OCI-LY7 (cell line): ENCODE measurements around the gene SEMG1. TPM values are rescaled to one million over a fixed set of nuclear protein-coding genes. Genes with fewer than 3 reads are reported as not detected.

Experiments
- Bru-seq: library from RNA; stranded (reverse); fragments of 400-500 nt; gene quantifications from one replicate; lab custom pipeline; 2021; lab: Mats Ljungman, UMichigan
- BruChase-seq, 2 experiments: library from RNA; stranded (reverse); fragments of 400-500 nt; gene quantifications; one replicate each; lab custom pipeline; 2021; lab: Mats Ljungman, UMichigan
- BruUV-seq: library from RNA; stranded (reverse); fragments of 400-500 nt; replicated peaks from 2 replicates; lab custom pipeline; 2021; lab: Mats Ljungman, UMichigan
- CTCF ChIA-PET: fragments of 300-600 bp; sonication (Branson Sonifier 250); formaldehyde crosslinking; loops from one replicate; lab custom pipeline; 2022; ENCODE audit warnings: antibody characterized with exemption; ENCODE audit not compliant: unreplicated experiment; lab: Charles Lee
- POLR2A ChIA-PET: fragments of 300-600 bp; sonication (Branson Sonifier 250); formaldehyde crosslinking; loops from one replicate; lab custom pipeline; 2022; ENCODE audit warnings: antibody characterized with exemption; lab: Charles Lee
- DNase-seq: peaks from one replicate; pipeline ENCODE4 v3.0.0-alpha.2; 2015; ENCODE audit warnings: low spot score
- H2AFZ ChIP-seq: fragments of 200-600 bp; sonication (generic), shearing (Covaris generic); 2 replicates; pipeline ENCODE4 v1.6.1; 2014; ENCODE audit warnings: mild to moderate bottlenecking, antibody characterized with exemption, low read length, moderate library complexity
- H3K27ac ChIP-seq: fragments of 200-600 bp; sonication (generic); 2 replicates; pipeline ENCODE4 v1.5.1; 2014; ENCODE audit warnings: mixed run types, low read depth, mild to moderate bottlenecking, moderate library complexity, low read length, inconsistent platforms; ENCODE audit not compliant: poor library complexity, severe bottlenecking
- H3K36me3 ChIP-seq: fragments of 200-600 bp; sonication (generic); 2 replicates; pipeline ENCODE4 v1.6.1; 2014; ENCODE audit warnings: mild to moderate bottlenecking, antibody characterized with exemption, low read length, moderate library complexity, mixed read lengths; ENCODE audit not compliant: insufficient read depth
- H3K4me1 ChIP-seq: fragments of 200-600 bp; sonication (generic); 2 replicates; pipeline ENCODE4 v1.5.1; 2014; ENCODE audit warnings: mild to moderate bottlenecking, low read length; ENCODE audit not compliant: insufficient read depth, poor library complexity, severe bottlenecking
- H3K4me2 ChIP-seq: fragments of 200-600 bp; sonication (generic); 2 replicates; pipeline ENCODE4 v1.6.1; 2014; ENCODE audit warnings: mild to moderate bottlenecking, low read length
- H3K4me3 ChIP-seq: fragments of 200-600 bp; sonication (generic); 2 replicates; pipeline ENCODE4 v1.5.1; 2014; ENCODE audit warnings: mild to moderate bottlenecking, low read depth, low read length; ENCODE audit not compliant: poor library complexity, severe bottlenecking
- H3K79me2 ChIP-seq: fragments of 200-600 bp; sonication (generic); 2 replicates; pipeline ENCODE4 v1.6.1; 2016; ENCODE audit warnings: low read depth, mild to moderate bottlenecking, low read length, moderate library complexity, mixed read lengths; ENCODE audit not compliant: insufficient read depth
- H3K9me2 ChIP-seq: fragments of 200-600 bp; sonication (generic); 2 replicates; pipeline ENCODE4 v1.6.1; 2016; ENCODE audit warnings: mild to moderate bottlenecking, low read length, mixed read lengths; ENCODE audit not compliant: insufficient read depth
- H3K9me3 ChIP-seq: fragments of 200-600 bp; sonication (generic); 2 replicates; pipeline ENCODE4 v1.6.1; 2014; ENCODE audit warnings: mild to moderate bottlenecking, mixed run types, low read length, mixed read lengths
- H4K20me1 ChIP-seq: fragments of 200-600 bp; sonication (generic); 2 replicates; pipeline ENCODE4 v1.6.1; 2014; ENCODE audit warnings: mild to moderate bottlenecking, antibody characterized with exemption, low read length, moderate library complexity, mixed read lengths; ENCODE audit not compliant: insufficient read depth
- CTCF ChIP-seq: fragments of 200-600 bp; sonication (generic); conservative IDR thresholded peaks from 2 replicates; pipeline ENCODE4 v1.5.1; 2014; ENCODE audit warnings: mild to moderate bottlenecking, antibody characterized with exemption, low read length, moderate library complexity, mixed read lengths
- EZH2phosphoT487 ChIP-seq: fragments of 200-600 bp; sonication (generic); IDR thresholded peaks from 2 replicates; pipeline ENCODE4 v1.6.1; 2018; ENCODE audit warnings: low read depth, borderline replicate concordance, mild to moderate bottlenecking, mixed run types, antibody characterized with exemption, low read length, moderate library complexity, mixed read lengths
- intact Hi-C: fragments of 100-400 bp; cut with micrococcal nuclease; formaldehyde crosslinking; loops from one replicate; pipeline ENCODE4 v1.10.0; 2022; ENCODE audit not compliant: unreplicated experiment
- long read RNA-seq: library from polyadenylated mRNA; stranded (forward); transcript quantifications from one replicate; pipeline ENCODE4 v2.0.0, GENCODE V29; 2022
- total RNA-seq, 2 experiments: library from RNA; depleted of rRNA in 1 of 2; stranded (reverse); fragments of >200 nt in 1 of 2; shearing (Covaris generic) in 1 of 2; gene quantifications; 2 replicates each; pipeline ENCODE4 v1.2.3, GENCODE V29; 2014 to 2022

The SEMG1 gene
- not detected in 2 replicates for total RNA-seq (2014; rRNA removed; shearing (Covaris generic))
- total RNA-seq (2022) = not detected in 2 replicates
- Bru-seq, nascent RNA = not detected
- BruChase-seq, experiment 1, labeled RNA remaining after a 6-hour chase = not detected
- BruChase-seq, experiment 2, labeled RNA remaining after a 2-hour chase = not detected
- long read RNA-seq = 0 reads

GRCh38 chr20:45206725-45207124 lies at the start of gene SEMG1:
TSS of gene SEMG1 (plus strand) at chr20:45207033. CDS start at chr20:45207054, 21 bp downstream.
- Histone ChIP-seq H3K4me2 (no peak within 1 kb of the TSS), H3K4me1 (no peaks in the 10 kb centered on the region), H3K9me2 (no peaks in the 10 kb centered on the region), H3K36me3 (no peaks in the 10 kb centered on the region), H3K9me3 (no peaks in the 10 kb centered on the region), H3K4me3 (no peak within 1 kb of the TSS), H4K20me1 (no peaks in the 10 kb centered on the region), H2AFZ (no peak within 1 kb of the TSS), H3K79me2 (no peaks in the 10 kb centered on the region), H3K27ac (no peak within 1 kb of the TSS)
- POLR2A ChIA-PET = no interaction called here
- no peak for DNase-seq
- intact Hi-C loops = loop anchor here (10.0 kb wide), 1 partner anchor 62 kb away; no protein-coding TSS in a partner anchor
- TF ChIP-seq CTCF = no peak
- no peak for TF ChIP-seq EZH2phosphoT487
- CTCF ChIA-PET = no interaction called here
- no TSS peak for BruUV-seq

- Histone ChIP-seq H3K9me2 (no peaks in the 10 kb centered on the region), H3K4me1 (no peaks in the 10 kb centered on the region), H3K36me3 (no peaks in the 10 kb centered on the region), H4K20me1 (no peaks in the 10 kb centered on the region), H2AFZ (no peak overlapping the region), H3K4me3 (no peak overlapping the region), H3K27ac (no peak overlapping the region), H3K9me3 (no peaks in the 10 kb centered on the region), H3K79me2 (no peaks in the 10 kb centered on the region), H3K4me2 (no peak overlapping the region)
- TF ChIP-seq CTCF (no peak), EZH2phosphoT487 (no peak)
- no TSS peak for BruUV-seq
- POLR2A ChIA-PET = no interaction called here
- intact Hi-C loops = no loop called here
- no peak for DNase-seq
- CTCF ChIA-PET = no interaction called here
These were observed 48.9 kb upstream of the SEMG1 start for GRCh38 chr20:45157962-45158361.

GRCh38 chr20:45163083-45163803 lies 43.6 kb upstream of the SEMG1 start:
- ChIA-PET POLR2A (no interaction called here), CTCF (no interaction called here)
- Histone ChIP-seq H3K4me2 (no peak overlapping the region), H3K27ac (no peak overlapping the region), H3K4me1 (no peaks in the 10 kb centered on the region), H3K79me2 (no peaks in the 10 kb centered on the region), H2AFZ (no peak overlapping the region), H3K9me2 (no peaks in the 10 kb centered on the region), H3K36me3 (no peaks in the 10 kb centered on the region), H4K20me1 (no peaks in the 10 kb centered on the region), H3K9me3 (no peaks in the 10 kb centered on the region), H3K4me3 (no peak overlapping the region)
- intact Hi-C loops = no loop called here
- no peak for TF ChIP-seq CTCF
- no peak for TF ChIP-seq EZH2phosphoT487
- BruUV-seq = no TSS peak
- no peak for DNase-seq
